ENCODE measurements around the gene SBNO2. TPM values are rescaled to one million over a fixed set of nuclear protein-coding genes. Genes with fewer than 3 reads are reported as not detected.

The SBNO2 gene
- total and polyA plus RNA-seq, 2 of the 4 experiments (the other 2 are of a cell fraction), result 13.4 to 40.5 TPM

DNA sequence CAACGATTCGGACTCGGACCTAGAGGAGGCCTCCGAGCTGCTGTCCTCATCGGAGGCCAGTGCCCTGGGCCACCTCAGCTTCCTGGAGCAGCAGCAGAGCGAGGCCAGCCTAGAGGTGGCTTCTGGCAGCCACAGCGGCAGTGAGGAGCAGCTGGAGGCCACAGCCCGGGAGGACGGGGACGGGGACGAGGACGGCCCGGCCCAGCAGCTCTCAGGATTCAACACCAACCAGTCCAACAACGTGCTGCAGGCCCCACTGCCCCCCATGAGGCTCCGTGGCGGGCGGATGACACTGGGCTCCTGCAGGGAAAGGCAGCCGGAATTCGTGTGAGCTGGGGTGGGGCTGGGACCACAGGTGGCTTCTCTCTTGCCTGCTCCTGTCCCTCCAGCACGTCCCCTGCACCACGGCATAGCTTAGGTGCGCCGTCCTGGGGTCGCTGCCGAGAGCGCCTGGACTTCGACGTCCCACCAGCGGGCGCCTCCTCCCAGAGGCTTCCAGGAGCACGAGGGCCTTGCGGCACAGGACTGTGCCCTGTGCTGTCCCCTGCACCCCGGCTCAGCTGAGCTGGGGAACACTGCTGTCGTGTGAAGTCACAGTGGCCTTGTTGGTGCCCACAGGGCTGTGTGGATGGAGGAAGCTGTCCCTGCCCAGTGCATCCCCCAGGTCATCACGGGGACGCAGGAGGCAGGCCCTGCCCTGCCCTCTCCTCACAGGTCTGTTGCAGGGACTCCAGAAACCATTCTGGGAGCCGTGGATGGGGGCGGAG, 88.2 kb downstream of the SBNO2 start (continued):
- TF ChIP-seq, protein P1, sequence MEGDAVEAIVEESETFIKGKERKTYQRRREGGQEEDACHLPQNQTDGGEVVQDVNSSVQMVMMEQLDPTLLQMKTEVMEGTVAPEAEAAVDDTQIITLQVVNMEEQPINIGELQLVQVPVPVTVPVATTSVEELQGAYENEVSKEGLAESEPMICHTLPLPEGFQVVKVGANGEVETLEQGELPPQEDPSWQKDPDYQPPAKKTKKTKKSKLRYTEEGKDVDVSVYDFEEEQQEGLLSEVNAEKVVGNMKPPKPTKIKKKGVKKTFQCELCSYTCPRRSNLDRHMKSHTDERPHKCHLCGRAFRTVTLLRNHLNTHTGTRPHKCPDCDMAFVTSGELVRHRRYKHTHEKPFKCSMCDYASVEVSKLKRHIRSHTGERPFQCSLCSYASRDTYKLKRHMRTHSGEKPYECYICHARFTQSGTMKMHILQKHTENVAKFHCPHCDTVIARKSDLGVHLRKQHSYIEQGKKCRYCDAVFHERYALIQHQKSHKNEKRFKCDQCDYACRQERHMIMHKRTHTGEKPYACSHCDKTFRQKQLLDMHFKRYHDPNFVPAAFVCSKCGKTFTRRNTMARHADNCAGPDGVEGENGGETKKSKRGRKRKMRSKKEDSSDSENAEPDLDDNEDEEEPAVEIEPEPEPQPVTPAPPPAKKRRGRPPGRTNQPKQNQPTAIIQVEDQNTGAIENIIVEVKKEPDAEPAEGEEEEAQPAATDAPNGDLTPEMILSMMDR (conservative IDR thresholded peaks at IDR 0.05; ENCODE audit: low read depth, low read length), result no peak

DNA sequence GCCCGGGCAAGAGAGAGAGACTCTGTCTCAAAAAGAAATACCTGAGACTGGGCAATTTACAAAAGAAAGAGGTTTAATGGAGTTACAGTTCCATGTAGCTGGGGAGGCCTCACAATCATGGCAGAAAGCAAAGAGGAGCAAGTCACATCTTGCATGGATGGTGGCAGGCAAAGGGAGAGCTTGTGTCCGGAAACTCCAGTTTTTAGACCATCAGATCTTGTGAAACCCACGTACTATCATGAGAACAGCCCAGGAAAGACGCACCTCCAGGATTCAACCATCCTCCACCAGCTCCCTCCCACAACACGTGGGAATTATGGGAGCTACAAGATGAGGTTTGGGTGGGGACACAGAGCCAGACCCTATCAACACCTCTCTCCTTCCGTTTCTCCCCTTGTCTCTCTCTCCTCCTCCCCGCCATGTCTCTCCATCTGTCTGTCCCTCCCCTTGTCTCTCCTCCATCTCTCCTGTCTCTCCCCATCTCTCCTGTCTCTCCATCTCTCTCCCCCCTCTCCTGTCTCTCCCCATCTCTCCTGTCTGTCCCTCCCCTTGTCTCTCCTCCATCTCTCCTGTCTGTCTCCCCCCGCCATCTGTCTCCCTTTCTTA, 88.9 kb downstream of the SBNO2 start:
- ATAC-seq (ENCODE audit: low read depth), result no peak
- no peaks in the 10 kb centered on the region for H3K27me3 ChIP-seq (ENCODE audit: control insufficient read depth, insufficient read depth, low read length)
- in situ Hi-C loops (cut with MboI; ENCODE audit: low sequenced_read_pairs) (no loop called here), intact Hi-C loops (cut with micrococcal nuclease) (no loop called here), dilution Hi-C loops (cut with HindIII; ENCODE audit: low sequenced_read_pairs, unreplicated experiment) (no loop called here)
- DNase-seq, result no peak
- H3K18ac ChIP-seq (ENCODE audit: low read depth, low read length), result no peak overlapping the region
- H3K23ac ChIP-seq (ENCODE audit: low read depth, low read length), result no peak overlapping the region
- no peak overlapping the region for H3K9ac ChIP-seq (ENCODE audit: low read depth, low read length)
- H2AK9ac ChIP-seq (replicated peaks; ENCODE audit: low read depth, low read length, poor library complexity), result no peak overlapping the region
- H2BK20ac ChIP-seq (ENCODE audit: low read depth, low read length), result no peak overlapping the region
- no TSS peak for BruUV-seq (replicated peaks)
- H3K4me3 ChIP-seq (ENCODE audit: insufficient read depth, low read depth, low read length), result no peak overlapping the region
- H3K79me1 ChIP-seq (ENCODE audit: low read depth in 1 of 2, low read length in 2 of 2), result no peaks in the 10 kb centered on the region; a peak in 1 of 4 replicates
- no peak overlapping the region for H4K5ac ChIP-seq (ENCODE audit: low read depth, low read length)
- H3K4me1 ChIP-seq (ENCODE audit: control insufficient read depth, insufficient read depth, low read length), result no peaks in the 10 kb centered on the region
- no peak overlapping the region for H4K91ac ChIP-seq (ENCODE audit: insufficient read depth, low read depth, low read length)
- no peak overlapping the region for H4K8ac ChIP-seq (ENCODE audit: low read depth in 2 of 2, low read length in 2 of 2)
- no peaks in the 10 kb centered on the region for H3K9me3 ChIP-seq (ENCODE audit: control insufficient read depth, insufficient read depth, low read length)
- no peak overlapping the region for H2AK5ac ChIP-seq (ENCODE audit: low read depth, low read length)
- ChIA-PET POLR2A (ENCODE audit: unreplicated experiment) (no interaction called here), CTCF (interaction anchor here (1.2 kb wide), 1 partner anchor 28 kb away, joined by 4 read pairs; no protein-coding TSS in a partner anchor)
- 87% methylated on average over 4 of the region's 8 CpGs; no CpG with 5 or more reads in 1 of the 2 experiments for WGBS, 2 experiments (ENCODE audit: extremely low coverage in 2 of 2, insufficient read length in 1 of 2)
- no peak overlapping the region for H2BK15ac ChIP-seq (ENCODE audit: low read depth, low read length)
- no peaks in the 10 kb centered on the region for H3K9me1 ChIP-seq (ENCODE audit: insufficient read depth, low read length)
- peaks cover 10% of the 10 kb centered on the region; the same call in 1 of the 2 replicates for H4K20me1 ChIP-seq (ENCODE audit: insufficient read depth, low read length)
- H2BK120ac ChIP-seq (ENCODE audit: low read depth, low read length), result no peak overlapping the region
- H3K27ac ChIP-seq (ENCODE audit: insufficient read depth, low read length), result no peak overlapping the region
- peaks cover 25% of the 10 kb centered on the region for H3K36me3 ChIP-seq (ENCODE audit: control insufficient read depth, insufficient read depth, low read length)
- no peak overlapping the region for H2BK5ac ChIP-seq (ENCODE audit: low read depth, low read length, poor library complexity, severe bottlenecking)
- H3K4ac ChIP-seq (ENCODE audit: low read depth, low read length), result no peak overlapping the region
- H3K14ac ChIP-seq (replicated peaks; ENCODE audit: low read depth, low read length), result no peak overlapping the region
- no peak overlapping the region for H3K4me2 ChIP-seq (ENCODE audit: low read depth, low read length)
- no peak overlapping the region for H3K56ac ChIP-seq (ENCODE audit: extremely low read depth, insufficient read depth, low read length)
- H2AFZ ChIP-seq (replicated peaks; ENCODE audit: low read length, poor library complexity), result no peak overlapping the region
- TF ChIP-seq, protein P1 (conservative IDR thresholded peaks at IDR 0.05; ENCODE audit: low read depth, low read length), result no peak
- no peak for TF ChIP-seq BHLHE40 (IDR thresholded peaks at IDR 0.05; ENCODE audit: low read depth, low read length)
- TF ChIP-seq FOS (IDR thresholded peaks at IDR 0.05; ENCODE audit: low read depth, low read length), result no peak
- no peak for TF ChIP-seq RAD21 (IDR thresholded peaks at IDR 0.05; ENCODE audit: low read length)
- TF ChIP-seq RCOR1 (IDR thresholded peaks at IDR 0.05; ENCODE audit: insufficient replicate concordance, low read length), result no peak
- TF ChIP-seq, protein P2, sequence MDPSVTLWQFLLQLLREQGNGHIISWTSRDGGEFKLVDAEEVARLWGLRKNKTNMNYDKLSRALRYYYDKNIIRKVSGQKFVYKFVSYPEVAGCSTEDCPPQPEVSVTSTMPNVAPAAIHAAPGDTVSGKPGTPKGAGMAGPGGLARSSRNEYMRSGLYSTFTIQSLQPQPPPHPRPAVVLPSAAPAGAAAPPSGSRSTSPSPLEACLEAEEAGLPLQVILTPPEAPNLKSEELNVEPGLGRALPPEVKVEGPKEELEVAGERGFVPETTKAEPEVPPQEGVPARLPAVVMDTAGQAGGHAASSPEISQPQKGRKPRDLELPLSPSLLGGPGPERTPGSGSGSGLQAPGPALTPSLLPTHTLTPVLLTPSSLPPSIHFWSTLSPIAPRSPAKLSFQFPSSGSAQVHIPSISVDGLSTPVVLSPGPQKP (IDR thresholded peaks at IDR 0.05; ENCODE audit: borderline replicate concordance, low read depth, low read length), result no peak
- TF ChIP-seq MAFK (IDR thresholded peaks at IDR 0.05; ENCODE audit: low read depth, low read length), result no peak
- TF ChIP-seq CEBPB (IDR thresholded peaks at IDR 0.05; ENCODE audit: low read depth, low read length), result no peak
- no peak for TF ChIP-seq CHD1 (IDR thresholded peaks at IDR 0.05; ENCODE audit: low read depth, low read length)

Data from IMR-90 (cell line).